Astrocyte (in vitro differentiated cells and primary cell): ENCODE data around the gene MAP1B. TPM values are rescaled to one million over a fixed set of nuclear protein-coding genes. Genes with fewer than 3 reads are reported as not detected.

Experiments
- DNase-seq: peaks from one replicate; pipeline ENCODE4 v3.0.0-alpha.2; 2010; ENCODE audit warnings: low read depth
- FAIRE-seq: peaks from 2 replicates; lab custom pipeline; 2011; peaks lifted over from hg19 to GRCh38; lab: Jason Lieb, UNC
- H2AFZ ChIP-seq: 2 replicates; pipeline ENCODE4 v1.6.0; 2012; ENCODE audit warnings: low read depth, low read length, inconsistent platforms
- H3K27ac ChIP-seq: 2 replicates; pipeline ENCODE4 v1.5.1; 2011; ENCODE audit warnings: low read depth, low read length, inconsistent platforms
- H3K27me3 ChIP-seq: 2 replicates; pipeline ENCODE4 v1.6.0; 2011; ENCODE audit warnings: low read length, inconsistent platforms; ENCODE audit not compliant: insufficient read depth
- H3K36me3 ChIP-seq: 2 replicates; pipeline ENCODE4 v1.5.1; 2011; ENCODE audit warnings: low read length, inconsistent platforms; ENCODE audit not compliant: insufficient read depth
- H3K4me1 ChIP-seq: 2 replicates; pipeline ENCODE4 v1.5.1; 2011; ENCODE audit warnings: low read length, inconsistent platforms; ENCODE audit not compliant: insufficient read depth
- H3K4me2 ChIP-seq: 2 replicates; pipeline ENCODE4 v1.6.0; 2012; ENCODE audit warnings: low read length, inconsistent platforms
- H3K4me3 ChIP-seq: 2 replicates; pipeline ENCODE4 v1.5.1; 2011; ENCODE audit warnings: low read depth, mild to moderate bottlenecking, low read length, inconsistent platforms; ENCODE audit not compliant: insufficient read depth
- H3K79me2 ChIP-seq: 2 replicates; pipeline ENCODE4 v1.6.0; 2012; ENCODE audit warnings: mild to moderate bottlenecking, low read length, inconsistent platforms; ENCODE audit not compliant: insufficient read depth
- H3K9ac ChIP-seq: 2 replicates; pipeline ENCODE4 v1.6.0; 2012; ENCODE audit warnings: mild to moderate bottlenecking, low read length, inconsistent platforms
- H3K9me3 ChIP-seq: 2 replicates; pipeline ENCODE4 v1.5.1; 2012; ENCODE audit warnings: low read depth, mild to moderate bottlenecking, low read length, inconsistent platforms; ENCODE audit not compliant: insufficient read depth
- H4K20me1 ChIP-seq: 2 replicates; pipeline ENCODE4 v1.6.0; 2012; ENCODE audit warnings: low read length, inconsistent platforms; ENCODE audit not compliant: insufficient read depth
- H3K27ac Mint-ChIP-seq: one replicate; pipeline ENCODE4 v1.8.0; 2021; ENCODE audit warnings: mild to moderate bottlenecking, mixed read lengths; ENCODE audit not compliant: unreplicated experiment
- H3K27me3 Mint-ChIP-seq: one replicate; pipeline ENCODE4 v1.8.0; 2021; ENCODE audit warnings: low read depth, mixed read lengths; ENCODE audit not compliant: unreplicated experiment
- H3K36me3 Mint-ChIP-seq: one replicate; pipeline ENCODE4 v1.8.0; 2021; ENCODE audit warnings: low read depth, mixed read lengths; ENCODE audit not compliant: unreplicated experiment
- H3K4me1 Mint-ChIP-seq: one replicate; pipeline ENCODE4 v1.8.0; 2021; ENCODE audit warnings: low read depth, mixed read lengths; ENCODE audit not compliant: unreplicated experiment
- H3K4me3 Mint-ChIP-seq: one replicate; pipeline ENCODE4 v1.8.0; 2021; ENCODE audit warnings: mild to moderate bottlenecking, moderate library complexity, mixed read lengths; ENCODE audit not compliant: unreplicated experiment
- H3K9me3 Mint-ChIP-seq: one replicate; pipeline ENCODE4 v1.8.0; 2021; ENCODE audit warnings: mild to moderate bottlenecking, mixed read lengths; ENCODE audit not compliant: unreplicated experiment
- EZH2 ChIP-seq: IDR thresholded peaks from 2 replicates; pipeline ENCODE4 v1.6.1; 2012; ENCODE audit warnings: mild to moderate bottlenecking, low read length, inconsistent platforms; ENCODE audit not compliant: insufficient read depth
- total RNA-seq: library from RNA; stranded (reverse); gene quantifications from 2 replicates; pipeline ENCODE4 v1.2.1, GENCODE V29; 2021
- TF ChIP-seq, protein P1 (sequence below): IDR thresholded peaks from 2 replicates; pipeline ENCODE4 v1.5.1; 2011; ENCODE audit warnings: low read depth, mild to moderate bottlenecking, inconsistent platforms, low read length, moderate library complexity; ENCODE audit not compliant: insufficient read depth

The MAP1B gene
- total RNA-seq, 1 donor from 2014 or later: 476 TPM

DNA sequence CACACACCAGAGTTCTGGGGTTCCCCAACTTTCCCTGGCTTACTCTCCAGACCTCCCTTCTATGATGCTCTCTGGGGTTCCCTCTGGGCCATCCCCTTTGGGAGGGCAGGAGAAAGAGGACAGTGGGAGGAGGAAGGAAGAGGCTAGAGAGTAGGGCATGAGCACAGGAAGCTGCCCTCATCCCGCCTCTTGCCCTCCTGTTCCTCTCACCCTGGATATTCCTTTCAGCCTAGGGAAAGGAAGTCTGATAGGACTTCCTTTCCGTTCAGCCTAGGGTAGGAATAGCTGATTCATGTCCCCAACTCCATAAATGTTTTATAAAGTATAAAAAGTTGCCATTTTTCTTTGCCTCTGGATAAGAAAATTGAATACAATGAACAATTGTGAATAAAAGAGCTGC is 7.4 kb downstream of the MAP1B start:
- Histone ChIP-seq H4K20me1 (peaks cover 94% of the 10 kb centered on the region), H3K27me3 (no peaks in the 10 kb centered on the region), H2AFZ (no peak overlapping the region), H3K9ac (no peak overlapping the region), H3K4me1 (peaks cover 24% of the 10 kb centered on the region), H3K79me2 (peaks cover 100% of the 10 kb centered on the region), H3K4me2 (no peak overlapping the region), H3K4me3 (no peak overlapping the region), H3K27ac (no peak overlapping the region), H3K9me3 (no peaks in the 10 kb centered on the region), H3K36me3 (peaks cover 43% of the 10 kb centered on the region)
- DNase-seq (no peak), FAIRE-seq (no peak)
- no peaks in the 10 kb centered on the region for H3K27me3 Mint-ChIP-seq
- peaks cover 41% of the 10 kb centered on the region for H3K4me1 Mint-ChIP-seq
- H3K36me3 Mint-ChIP-seq: peaks cover 38% of the 10 kb centered on the region
- H3K9me3 Mint-ChIP-seq: no peaks in the 10 kb centered on the region
- TF ChIP-seq, protein P1, sequence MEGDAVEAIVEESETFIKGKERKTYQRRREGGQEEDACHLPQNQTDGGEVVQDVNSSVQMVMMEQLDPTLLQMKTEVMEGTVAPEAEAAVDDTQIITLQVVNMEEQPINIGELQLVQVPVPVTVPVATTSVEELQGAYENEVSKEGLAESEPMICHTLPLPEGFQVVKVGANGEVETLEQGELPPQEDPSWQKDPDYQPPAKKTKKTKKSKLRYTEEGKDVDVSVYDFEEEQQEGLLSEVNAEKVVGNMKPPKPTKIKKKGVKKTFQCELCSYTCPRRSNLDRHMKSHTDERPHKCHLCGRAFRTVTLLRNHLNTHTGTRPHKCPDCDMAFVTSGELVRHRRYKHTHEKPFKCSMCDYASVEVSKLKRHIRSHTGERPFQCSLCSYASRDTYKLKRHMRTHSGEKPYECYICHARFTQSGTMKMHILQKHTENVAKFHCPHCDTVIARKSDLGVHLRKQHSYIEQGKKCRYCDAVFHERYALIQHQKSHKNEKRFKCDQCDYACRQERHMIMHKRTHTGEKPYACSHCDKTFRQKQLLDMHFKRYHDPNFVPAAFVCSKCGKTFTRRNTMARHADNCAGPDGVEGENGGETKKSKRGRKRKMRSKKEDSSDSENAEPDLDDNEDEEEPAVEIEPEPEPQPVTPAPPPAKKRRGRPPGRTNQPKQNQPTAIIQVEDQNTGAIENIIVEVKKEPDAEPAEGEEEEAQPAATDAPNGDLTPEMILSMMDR: no peak
- TF ChIP-seq EZH2: no peak
- H3K27ac Mint-ChIP-seq: no peak overlapping the region
- H3K4me3 Mint-ChIP-seq: no peak overlapping the region

DNA sequence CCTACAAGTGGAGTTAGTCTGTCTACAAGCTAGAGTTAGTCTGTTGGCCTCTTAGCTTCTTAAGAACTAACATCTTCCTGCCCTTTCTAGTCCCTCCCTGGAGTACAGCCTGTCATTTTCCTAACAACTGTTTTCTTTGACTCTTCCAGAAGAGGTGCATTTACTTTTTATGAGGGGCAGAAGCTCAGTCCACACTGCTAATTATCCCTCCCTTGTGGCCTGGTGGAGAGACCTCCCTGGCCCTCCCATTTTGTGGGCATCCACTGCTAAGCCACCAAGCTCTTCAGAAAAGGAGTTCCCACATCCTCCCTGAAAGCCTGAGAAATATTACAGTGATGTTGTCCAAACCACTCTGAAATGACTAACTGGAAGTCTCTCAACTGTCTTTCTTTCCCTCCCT is 8.0 kb downstream of the MAP1B start:
- H3K9ac ChIP-seq: no peak overlapping the region
- no peak for TF ChIP-seq EZH2
- TF ChIP-seq, protein P1: no peak
- H3K79me2 ChIP-seq: peaks cover 100% of the 10 kb centered on the region
- peaks cover 17% of the 10 kb centered on the region for H3K4me1 ChIP-seq
- peaks cover 45% of the 10 kb centered on the region for H3K36me3 ChIP-seq
- no peaks in the 10 kb centered on the region for H3K27me3 ChIP-seq
- no peak overlapping the region for H3K4me2 ChIP-seq
- FAIRE-seq (no peak), DNase-seq (no peak)
- H3K27ac ChIP-seq: no peak overlapping the region
- Mint-ChIP-seq H3K9me3 (no peaks in the 10 kb centered on the region), H3K4me1 (peaks cover 36% of the 10 kb centered on the region), H3K36me3 (peaks cover 38% of the 10 kb centered on the region), H3K4me3 (no peak overlapping the region), H3K27me3 (no peaks in the 10 kb centered on the region), H3K27ac (no peak overlapping the region)
- no peak overlapping the region for H2AFZ ChIP-seq
- H3K4me3 ChIP-seq: no peak overlapping the region
- peaks cover 91% of the 10 kb centered on the region for H4K20me1 ChIP-seq
- no peaks in the 10 kb centered on the region for H3K9me3 ChIP-seq

DNA sequence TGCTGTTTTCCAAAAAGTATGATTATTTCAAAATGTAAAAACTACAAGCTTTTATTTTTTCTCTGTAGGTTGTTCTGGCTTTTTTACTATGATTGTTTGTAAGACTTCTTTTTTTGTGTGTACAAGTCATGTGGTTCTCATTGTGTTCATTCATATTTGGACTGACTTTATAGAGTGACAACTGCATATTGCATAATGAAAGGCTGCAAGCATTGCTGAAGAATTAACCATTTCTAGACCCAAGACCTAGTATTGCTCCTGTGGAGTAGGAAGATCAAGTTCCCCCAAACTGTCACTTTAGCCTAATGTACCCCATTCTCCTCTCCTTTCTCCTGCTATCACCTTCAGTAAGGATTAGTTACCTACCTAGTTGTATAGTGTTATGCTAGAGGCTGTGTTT is 10.0 kb downstream of the MAP1B start:
- Mint-ChIP-seq H3K36me3 (peaks cover 38% of the 10 kb centered on the region), H3K9me3 (no peaks in the 10 kb centered on the region), H3K4me3 (no peak overlapping the region), H3K27me3 (no peaks in the 10 kb centered on the region), H3K27ac (no peak overlapping the region), H3K4me1 (peaks cover 29% of the 10 kb centered on the region)
- TF ChIP-seq, protein P1: no peak
- no peak for TF ChIP-seq EZH2
- H3K4me3 ChIP-seq: no peak overlapping the region
- no peak overlapping the region for H3K27ac ChIP-seq
- H3K9ac ChIP-seq: no peak overlapping the region
- H3K4me2 ChIP-seq: no peak overlapping the region
- no peak for DNase-seq
- H3K36me3 ChIP-seq: peaks cover 53% of the 10 kb centered on the region
- H3K4me1 ChIP-seq: peaks cover 16% of the 10 kb centered on the region
- H3K9me3 ChIP-seq: no peaks in the 10 kb centered on the region
- no peak overlapping the region for H2AFZ ChIP-seq
- peaks cover 100% of the 10 kb centered on the region for H3K79me2 ChIP-seq
- H3K27me3 ChIP-seq: no peaks in the 10 kb centered on the region
- H4K20me1 ChIP-seq: peaks cover 90% of the 10 kb centered on the region
- FAIRE-seq: no peak
